ENCODE results near the gene AUTS2.

AUTS2 gene

DNA sequence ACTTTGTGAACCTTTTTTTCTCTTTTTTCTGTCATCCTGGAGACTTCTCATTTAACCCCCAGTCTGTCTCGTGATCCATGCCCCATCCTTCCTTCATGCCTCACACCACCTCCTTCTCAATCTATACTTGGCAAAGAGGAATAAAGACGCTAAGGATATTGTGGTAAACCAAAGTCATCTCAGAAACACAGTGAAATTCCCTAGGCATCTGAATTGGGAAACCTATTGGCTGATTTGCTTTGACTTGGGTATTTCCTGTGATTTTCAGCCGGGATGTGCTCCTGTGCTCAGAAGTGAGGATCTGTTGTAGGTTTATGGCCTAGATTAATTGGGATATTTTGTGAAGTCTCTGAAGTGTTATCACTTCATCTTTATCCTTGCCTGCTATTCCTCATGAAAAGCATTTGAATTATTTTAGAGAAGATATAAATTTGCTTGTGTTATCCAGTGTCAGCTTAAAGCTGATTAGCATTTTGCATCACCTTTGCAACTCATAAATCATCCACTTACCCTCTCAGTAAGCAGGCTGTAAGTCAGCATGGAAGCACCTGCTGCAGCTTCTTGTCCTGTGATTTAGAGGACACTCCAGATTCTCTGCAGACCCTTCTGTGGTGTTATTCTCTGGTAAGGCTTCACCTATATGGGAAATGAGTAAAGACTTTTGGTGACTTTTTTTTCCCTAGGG, 138.0 kb downstream of the AUTS2 start:
- no peaks in the 10 kb centered on the region for H3K27me3 ChIP-seq
- no peaks in the 10 kb centered on the region for H3K9me3 ChIP-seq
- H3K4me3 ChIP-seq (ENCODE audit: low read depth in 1 of 2, low read length in 1 of 2) = no peak overlapping the region
- no peaks in the 10 kb centered on the region for H3K36me3 ChIP-seq
- no peak overlapping the region for H3K27ac ChIP-seq
- H3K4me1 ChIP-seq (ENCODE audit: control insufficient read depth in 1 of 2, insufficient read depth in 1 of 2, low read depth in 1 of 2, low read length in 1 of 2) = no peaks in the 10 kb centered on the region
- TF ChIP-seq, protein P1, sequence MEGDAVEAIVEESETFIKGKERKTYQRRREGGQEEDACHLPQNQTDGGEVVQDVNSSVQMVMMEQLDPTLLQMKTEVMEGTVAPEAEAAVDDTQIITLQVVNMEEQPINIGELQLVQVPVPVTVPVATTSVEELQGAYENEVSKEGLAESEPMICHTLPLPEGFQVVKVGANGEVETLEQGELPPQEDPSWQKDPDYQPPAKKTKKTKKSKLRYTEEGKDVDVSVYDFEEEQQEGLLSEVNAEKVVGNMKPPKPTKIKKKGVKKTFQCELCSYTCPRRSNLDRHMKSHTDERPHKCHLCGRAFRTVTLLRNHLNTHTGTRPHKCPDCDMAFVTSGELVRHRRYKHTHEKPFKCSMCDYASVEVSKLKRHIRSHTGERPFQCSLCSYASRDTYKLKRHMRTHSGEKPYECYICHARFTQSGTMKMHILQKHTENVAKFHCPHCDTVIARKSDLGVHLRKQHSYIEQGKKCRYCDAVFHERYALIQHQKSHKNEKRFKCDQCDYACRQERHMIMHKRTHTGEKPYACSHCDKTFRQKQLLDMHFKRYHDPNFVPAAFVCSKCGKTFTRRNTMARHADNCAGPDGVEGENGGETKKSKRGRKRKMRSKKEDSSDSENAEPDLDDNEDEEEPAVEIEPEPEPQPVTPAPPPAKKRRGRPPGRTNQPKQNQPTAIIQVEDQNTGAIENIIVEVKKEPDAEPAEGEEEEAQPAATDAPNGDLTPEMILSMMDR (IDR thresholded peaks at IDR 0.05) = no peak

DNA sequence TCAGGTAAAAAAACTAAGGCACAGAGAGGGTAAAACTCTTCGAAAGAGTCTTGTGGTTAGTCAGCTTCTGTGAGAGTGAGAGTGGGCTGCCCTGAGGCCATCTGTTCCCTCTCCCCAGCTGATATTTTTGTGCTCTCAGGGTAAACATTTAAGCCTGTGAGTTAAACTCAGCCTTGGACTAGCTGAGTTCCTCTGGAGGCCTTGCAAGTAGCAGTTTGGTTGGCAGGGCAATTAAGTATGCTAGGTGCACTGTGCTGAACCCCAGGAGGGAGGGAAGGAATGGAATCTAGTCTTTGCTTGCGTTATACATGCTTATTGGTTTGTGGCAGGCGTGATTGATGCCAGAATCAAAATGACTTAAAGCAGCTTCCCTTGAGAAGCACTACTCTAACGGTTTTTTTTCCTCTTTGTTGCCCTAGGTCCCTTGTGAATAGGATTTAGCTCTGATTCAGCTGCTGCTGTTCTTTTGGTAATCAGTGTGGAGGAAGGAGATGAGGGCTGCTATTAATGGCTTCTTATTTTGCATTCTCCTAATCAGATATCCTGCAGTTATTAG, 140.2 kb downstream of the AUTS2 start:
- TF ChIP-seq, protein P1 (IDR thresholded peaks at IDR 0.05) = no peak
- Histone ChIP-seq H3K4me3 (ENCODE audit: low read depth in 1 of 2, low read length in 1 of 2) (no peak overlapping the region), H3K27me3 (no peaks in the 10 kb centered on the region), H3K36me3 (no peaks in the 10 kb centered on the region), H3K4me1 (ENCODE audit: control insufficient read depth in 1 of 2, insufficient read depth in 1 of 2, low read depth in 1 of 2, low read length in 1 of 2) (no peaks in the 10 kb centered on the region), H3K9me3 (no peaks in the 10 kb centered on the region), H3K27ac (no peak overlapping the region)

DNA sequence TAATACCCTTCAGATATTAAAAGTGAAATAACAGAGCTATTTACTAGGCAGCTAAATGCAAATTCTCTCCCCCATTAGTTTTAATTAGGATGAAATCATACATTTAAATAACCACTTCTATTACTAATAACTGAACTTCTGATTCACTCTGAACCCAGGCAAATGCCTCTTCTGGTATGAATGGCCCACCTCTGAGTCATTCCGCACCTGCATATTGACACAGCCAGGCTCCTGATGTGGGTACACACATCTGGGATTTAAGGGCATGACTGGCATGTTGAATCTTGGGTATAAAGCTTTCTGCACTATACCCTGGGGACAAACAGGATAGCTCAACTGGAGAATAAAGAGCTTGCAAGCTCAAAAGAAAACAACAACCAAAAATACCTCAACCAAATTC, 140.9 kb downstream of the AUTS2 start:
- H3K36me3 ChIP-seq = no peaks in the 10 kb centered on the region
- H3K27me3 ChIP-seq = no peaks in the 10 kb centered on the region
- H3K4me1 ChIP-seq (ENCODE audit: control insufficient read depth in 1 of 2, insufficient read depth in 1 of 2, low read depth in 1 of 2, low read length in 1 of 2) = no peaks in the 10 kb centered on the region
- no peaks in the 10 kb centered on the region for H3K9me3 ChIP-seq
- no peak overlapping the region for H3K27ac ChIP-seq
- H3K4me3 ChIP-seq (ENCODE audit: low read depth in 1 of 2, low read length in 1 of 2) = no peak overlapping the region
- TF ChIP-seq, protein P1 (IDR thresholded peaks at IDR 0.05) = no peak

DNA sequence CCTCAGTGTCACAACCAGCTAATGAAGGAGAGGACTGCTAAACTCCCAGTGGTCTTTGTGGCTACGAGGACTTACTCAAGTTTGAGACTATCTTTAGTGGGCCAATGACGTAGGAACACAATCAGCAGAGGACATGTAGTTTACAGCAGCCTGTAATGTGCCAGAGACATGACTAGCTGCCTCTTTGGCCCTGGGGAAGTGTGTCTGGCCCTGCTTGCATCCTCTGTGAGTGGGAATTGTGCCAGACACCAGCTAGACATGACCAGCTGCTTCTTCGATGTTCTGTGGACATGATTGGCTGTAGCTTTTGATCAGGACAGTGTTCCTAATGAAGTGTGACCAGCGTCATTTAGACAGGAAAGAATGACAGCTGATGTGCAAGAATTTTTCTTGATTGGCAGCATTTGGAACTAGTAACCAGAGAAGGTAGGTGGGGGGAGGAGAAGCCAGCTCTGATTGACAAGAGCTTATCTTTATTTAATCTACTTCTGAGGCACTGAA, 141.7 kb downstream of the AUTS2 start:
- H3K9me3 ChIP-seq = no peaks in the 10 kb centered on the region
- no peaks in the 10 kb centered on the region for H3K36me3 ChIP-seq
- H3K4me3 ChIP-seq (ENCODE audit: low read depth in 1 of 2, low read length in 1 of 2) = no peak overlapping the region
- H3K27ac ChIP-seq = no peak overlapping the region
- no peaks in the 10 kb centered on the region for H3K4me1 ChIP-seq (ENCODE audit: control insufficient read depth in 1 of 2, insufficient read depth in 1 of 2, low read depth in 1 of 2, low read length in 1 of 2)
- no peaks in the 10 kb centered on the region for H3K27me3 ChIP-seq
- TF ChIP-seq, protein P1 (IDR thresholded peaks at IDR 0.05) = no peak

DNA sequence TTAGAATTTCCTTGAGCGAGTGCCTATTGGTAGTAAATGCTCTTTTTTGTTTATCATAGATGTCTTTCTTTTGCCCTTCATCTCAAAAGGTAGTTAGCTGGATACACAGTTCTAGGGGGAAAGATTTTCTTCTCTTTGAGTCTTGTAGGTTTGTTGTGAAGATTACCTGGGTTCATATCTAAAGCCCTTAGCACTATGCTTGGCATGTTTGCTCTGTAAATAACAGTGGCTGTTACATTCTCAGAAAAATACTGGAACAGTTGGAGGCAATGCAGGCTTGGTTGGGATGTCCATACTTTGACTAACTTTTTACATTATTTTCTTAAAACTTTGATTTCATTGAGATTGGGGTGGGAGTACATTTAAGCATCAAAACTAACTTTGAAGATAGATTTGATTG, 144.0 kb downstream of the AUTS2 start:
- TF ChIP-seq, protein P1 (IDR thresholded peaks at IDR 0.05) = no peak
- Histone ChIP-seq H3K4me3 (ENCODE audit: low read depth in 1 of 2, low read length in 1 of 2) (no peak overlapping the region), H3K4me1 (ENCODE audit: control insufficient read depth in 1 of 2, insufficient read depth in 1 of 2, low read depth in 1 of 2, low read length in 1 of 2) (no peaks in the 10 kb centered on the region), H3K27ac (no peak overlapping the region), H3K36me3 (no peaks in the 10 kb centered on the region), H3K27me3 (no peaks in the 10 kb centered on the region), H3K9me3 (no peaks in the 10 kb centered on the region)

Measured in neutrophil (primary cell).